Endometrium (tissue), 2 donors: Measurements from ENCODE around the gene TGFA.
"Not testable (repeated sequence)": the region's sequence is repeated elsewhere in the genome, so short reads cannot be mapped to it uniquely, and the experiment has no call there.

Experiments
- FAIRE-seq: peaks from 2 replicates; lab custom pipeline; 2012; peaks lifted over from hg19 to GRCh38; lab: Jason Lieb, UNC
- donor health status: control.
- donor health status: control.

The TGFA gene

DNA sequence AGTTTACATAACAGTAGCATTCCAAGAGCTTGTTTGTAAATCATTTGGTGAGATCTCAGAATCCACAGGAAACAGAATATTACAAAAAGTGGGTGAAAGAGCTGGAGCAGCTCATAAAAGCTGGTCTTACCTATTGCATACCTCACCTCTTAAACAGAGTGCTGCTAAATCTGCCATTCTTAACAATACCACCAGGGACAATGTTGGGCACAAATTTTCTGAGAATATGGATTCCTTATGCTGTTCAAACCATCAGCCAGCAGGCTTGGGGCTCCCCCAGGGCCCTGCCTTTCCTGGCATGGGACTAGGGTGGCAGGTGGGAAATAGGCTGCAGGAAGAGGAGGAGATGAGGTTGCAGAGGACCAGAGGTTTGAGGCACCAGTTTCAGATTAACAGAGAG, 55.6 kb downstream of the TGFA start:
- no peak for FAIRE-seq

DNA sequence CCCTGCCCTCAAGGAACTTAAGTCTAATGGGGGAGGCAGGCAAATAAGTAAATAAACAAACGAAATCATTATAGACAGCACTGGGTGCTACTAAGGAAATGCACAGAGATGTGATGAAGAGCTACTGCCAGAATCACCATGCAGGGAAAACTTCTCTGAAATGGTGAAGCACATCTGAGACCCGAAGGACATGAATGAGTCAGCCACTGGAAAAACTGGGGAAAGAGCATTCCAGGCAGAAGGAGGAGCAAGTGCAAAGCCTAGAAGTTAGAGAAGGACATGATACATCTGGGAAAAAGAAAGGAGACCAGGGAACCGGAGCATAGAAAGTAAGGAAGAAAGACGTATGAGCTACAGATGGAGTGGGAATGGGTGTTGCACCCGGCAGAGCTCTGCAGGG, 56.8 kb downstream of the TGFA start:
- FAIRE-seq = no peak

DNA sequence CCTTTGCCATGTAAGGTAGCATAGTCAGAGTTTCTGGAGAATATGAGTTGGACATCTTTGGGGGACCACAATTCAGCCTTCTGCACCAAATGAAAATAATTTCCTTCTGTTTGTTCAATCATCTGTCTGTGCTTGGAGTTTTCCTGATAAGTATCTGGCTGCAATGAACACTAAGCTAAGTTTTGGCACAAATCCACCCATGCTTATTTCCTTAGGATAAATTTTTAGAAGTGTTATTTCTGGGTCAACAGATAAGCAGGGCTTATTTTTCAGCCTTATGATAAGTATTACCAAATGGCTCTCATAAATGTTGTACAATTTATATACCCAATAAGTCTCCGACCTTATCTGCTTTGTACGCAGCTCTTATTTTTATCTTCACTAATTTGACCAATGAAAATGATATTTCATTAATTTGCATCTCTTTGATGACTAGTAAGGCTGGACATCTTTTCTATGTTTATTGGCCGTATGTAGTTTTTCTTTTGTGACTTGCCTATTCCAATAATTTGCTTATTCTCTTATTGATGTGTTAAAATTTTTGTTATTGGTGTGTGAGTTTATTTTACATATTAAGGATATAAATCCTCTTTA, 59.2 kb downstream of the TGFA start:
- no peak for FAIRE-seq

DNA sequence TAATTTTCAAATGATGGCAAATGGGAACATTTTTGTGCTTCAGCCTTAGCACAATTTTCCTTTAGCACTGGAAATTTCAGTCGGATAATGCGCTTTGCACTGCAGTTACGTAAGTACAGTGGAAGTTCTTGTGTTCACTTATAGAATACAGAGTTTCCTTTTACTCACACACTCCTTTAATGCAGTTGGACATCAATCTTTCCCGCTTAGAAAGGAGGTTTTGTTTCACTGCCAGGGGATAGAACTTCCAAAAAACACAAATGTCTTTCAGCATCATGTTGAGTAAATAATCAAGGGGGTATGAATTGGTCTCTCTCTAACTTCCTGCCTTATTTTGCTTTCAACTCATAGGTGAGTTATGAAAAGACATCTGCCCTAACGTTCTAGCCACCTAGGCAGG, 63.2 kb downstream of the TGFA start:
- no peak for FAIRE-seq

DNA sequence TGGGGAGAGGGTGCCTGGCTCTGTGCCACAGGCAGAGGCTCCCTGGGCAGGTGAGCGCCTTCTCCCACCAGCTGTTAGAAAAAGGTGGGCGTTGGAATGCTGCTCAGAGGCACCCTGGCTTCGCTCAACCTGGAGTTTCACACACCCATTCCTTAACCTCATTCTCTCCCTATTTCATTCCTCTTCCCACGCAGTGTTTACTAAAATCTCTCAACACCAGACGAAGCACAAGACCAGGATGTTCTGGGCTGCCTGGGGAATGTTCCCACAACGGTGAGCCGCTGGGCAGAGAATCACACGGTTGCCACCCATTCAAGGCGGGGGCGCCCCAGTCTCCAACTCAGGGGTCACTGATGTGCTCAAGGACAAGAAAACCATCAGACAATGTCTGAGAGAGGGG, 64.5 kb downstream of the TGFA start:
- no peak for FAIRE-seq

DNA sequence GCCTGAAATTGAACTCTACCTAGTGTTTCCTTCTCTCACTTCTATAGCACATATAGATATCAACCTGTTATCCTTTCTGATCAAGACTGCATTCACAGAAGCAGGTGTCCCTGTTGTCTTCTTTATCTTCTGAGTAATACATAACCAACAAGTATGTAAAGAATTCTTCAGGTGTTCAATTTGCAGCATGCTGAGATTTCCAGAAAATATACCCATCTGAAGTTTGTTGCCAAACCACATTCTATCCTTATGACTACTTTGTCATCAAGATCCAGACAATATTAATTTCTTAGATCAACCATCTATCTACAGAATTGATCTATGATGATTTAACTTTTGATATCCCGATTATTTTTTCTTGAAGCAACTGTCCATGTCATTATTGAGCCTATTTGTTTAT, 69.5 kb downstream of the TGFA start:
- FAIRE-seq = no peak

DNA sequence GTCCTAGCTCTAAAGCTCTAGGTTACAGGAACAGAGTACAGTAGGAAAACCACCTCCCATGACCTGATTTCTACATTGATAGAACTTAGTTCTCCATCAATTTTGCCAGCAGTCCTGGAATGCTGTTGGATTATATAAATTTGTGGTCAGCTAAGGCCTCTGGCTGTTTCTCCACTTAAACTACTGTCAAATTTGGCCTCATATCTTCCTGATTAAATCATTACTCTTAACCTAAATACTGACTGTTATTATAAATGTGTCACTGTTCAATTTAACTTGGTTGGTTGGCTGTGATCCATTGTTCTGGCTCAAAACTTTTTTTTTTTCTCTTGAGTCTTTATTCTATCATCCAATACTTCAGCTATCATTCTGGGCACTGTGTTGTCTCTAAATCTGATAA, 71.2 kb downstream of the TGFA start:
- no peak for FAIRE-seq

DNA sequence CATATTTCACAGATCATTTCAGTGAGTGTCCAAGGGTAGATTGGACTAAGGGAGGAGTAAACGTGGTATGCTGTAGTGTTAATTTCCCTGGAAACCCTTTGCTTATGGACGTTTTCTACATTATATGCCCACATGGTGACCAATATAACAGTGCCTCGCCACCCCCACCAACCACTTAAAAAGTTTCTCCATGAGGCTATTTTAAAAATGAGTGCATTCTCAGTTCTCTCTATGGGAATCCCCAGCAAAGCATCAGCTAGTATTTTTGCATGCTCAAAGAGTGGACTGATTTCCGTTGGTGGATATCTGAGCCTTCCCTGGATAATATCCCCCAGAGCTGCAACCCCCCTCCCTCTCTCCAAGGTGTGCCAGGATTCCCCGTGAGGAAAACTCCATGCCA, 73.2 kb downstream of the TGFA start:
- no peak for FAIRE-seq

DNA sequence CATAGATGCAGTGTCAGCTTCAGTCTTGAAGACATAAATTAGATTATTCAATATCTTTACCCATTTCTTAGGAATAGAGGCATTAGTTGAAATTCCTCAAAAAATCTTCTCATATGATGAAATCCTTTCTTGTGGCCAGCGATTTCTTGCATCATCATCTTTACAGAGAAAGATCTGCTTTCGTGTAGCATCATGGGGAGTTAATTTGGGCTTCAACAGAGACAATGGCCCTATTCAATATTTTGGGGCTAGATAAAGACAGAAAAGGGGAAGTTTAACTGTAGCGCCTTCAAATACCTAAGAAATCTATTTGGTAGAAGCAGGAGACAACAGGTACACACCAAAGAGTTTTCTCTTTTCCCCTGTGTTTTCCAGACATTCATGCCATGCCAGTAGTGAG, 73.8 kb downstream of the TGFA start:
- no peak for FAIRE-seq

DNA sequence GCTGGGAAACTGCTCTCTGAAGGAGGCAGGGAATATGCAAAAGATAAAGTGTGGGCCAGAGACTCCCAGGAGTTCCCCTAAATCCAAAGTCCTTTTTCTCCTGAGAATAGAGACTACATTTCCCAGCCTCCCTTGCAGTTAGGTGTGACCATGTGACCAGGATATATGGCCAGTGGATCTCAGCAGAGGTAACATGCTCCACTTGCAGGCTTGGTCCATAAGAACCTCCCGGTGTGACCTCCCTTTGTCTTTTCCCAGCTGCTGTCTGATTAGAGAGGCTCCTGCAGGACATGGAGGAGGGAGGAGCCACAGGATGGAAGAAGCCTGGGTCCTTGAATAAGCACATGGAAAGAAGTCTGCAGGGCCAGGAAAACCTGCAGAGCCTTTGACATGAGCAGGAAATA, 76.2 kb downstream of the TGFA start:
- no peak for FAIRE-seq

DNA sequence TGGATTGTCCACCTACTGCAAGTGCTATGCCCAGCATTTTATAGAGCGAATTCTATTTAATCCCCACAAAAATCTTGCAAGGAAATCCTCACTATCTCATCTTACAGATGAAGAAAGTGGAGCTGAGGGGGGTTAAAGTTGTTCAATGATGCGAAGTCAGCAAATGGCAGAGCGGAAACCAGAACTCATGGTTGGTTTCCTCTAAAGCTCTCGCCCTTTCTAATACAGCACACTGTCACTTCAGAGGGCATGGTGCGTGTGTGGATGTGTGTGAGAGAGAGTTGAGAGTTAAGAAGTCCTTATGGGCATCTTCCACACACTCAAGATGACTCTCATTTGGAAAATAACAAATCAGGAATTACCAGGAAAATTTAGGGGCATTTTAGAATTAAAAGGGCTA, 78.4 kb downstream of the TGFA start:
- FAIRE-seq = no peak

DNA sequence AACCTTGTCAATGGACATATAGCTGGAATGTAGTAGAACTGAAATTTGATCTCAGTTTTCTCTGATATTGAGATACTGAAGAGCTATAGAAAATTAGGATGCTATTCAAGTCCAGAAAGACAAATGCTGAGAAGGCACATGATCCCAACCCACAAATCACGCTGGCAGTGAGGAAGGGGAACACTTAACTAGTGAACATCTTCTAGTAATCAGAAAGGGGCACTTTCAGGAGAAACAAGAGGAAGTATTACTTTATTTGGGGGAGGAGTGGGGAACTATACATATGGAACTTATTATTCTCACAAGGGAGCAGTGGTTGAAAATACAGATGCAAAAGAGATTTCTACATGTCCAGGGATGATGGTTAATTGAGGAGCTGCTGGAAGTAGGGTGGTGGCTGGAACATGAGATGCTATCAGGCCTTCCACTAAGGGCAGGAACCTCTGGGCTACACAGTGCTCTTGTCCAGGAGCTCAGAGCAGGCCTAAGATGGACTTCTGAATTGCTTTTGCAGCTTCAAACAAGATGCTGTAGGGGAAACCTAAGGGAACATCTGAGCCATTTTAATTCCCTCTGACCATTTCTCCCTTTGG, 79.3 kb downstream of the TGFA start:
- FAIRE-seq = no peak

DNA sequence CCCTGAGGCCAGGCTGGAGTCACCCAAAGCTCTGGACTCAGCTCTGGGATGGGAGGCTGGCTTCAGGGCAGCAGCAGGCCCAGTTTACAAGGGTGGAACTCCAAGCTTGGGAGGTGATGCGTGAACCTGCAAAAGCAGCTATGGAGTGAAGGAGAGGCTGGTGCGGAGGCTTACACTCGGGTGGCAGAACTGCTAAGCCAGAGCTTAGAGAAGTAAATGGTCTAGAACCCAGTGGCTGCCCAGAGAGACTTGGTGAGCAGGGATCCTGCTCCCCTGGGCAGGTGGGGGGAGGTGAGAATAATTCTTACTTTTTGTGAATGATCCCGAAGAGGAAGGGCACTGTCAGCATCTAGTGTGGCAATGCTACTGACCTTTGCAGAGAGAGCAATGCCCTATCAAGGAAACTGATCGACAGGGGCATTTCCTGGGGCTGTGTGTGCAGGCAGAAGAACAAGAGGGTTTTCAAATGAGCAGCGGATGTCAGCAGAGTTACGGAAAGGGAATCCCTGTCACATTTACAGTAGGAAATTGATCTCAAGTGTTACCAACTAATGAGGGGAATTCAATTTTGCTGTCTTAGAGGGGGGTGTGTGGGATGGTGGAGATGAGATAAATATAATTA, 80.4 kb downstream of the TGFA start:
- FAIRE-seq = no peak

DNA sequence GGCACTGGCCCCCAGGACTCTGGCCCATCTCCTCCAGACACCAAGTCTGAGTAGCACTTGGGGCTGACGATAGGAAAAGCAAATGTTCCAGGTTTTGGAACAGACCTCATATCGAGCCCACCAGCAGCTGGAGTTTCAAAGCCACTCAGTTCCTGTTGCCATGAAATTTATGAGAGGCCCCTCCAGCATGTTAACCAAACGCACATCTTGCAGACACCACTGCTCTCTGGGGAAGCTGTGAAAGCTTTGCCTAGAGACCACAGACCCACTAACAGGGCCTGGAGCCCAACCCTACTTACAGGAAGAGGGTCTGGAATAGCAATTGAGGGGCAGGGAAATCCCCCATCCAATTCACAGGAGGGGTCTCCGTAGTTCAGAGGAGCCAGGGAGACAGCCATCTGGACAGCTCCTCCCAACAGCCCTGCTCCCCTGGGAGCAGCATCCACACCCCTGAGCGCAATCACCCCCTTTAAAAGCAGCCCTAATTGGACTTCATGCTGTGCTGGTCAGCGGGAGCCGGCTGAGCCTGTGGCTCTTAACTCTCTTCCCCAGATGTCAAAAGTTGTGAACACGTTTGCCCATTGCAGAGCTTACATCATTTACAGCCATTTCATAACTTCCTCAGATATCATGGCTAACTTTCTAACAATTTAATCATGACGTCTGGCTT, 81.3 kb downstream of the TGFA start:
- no peak for FAIRE-seq

DNA sequence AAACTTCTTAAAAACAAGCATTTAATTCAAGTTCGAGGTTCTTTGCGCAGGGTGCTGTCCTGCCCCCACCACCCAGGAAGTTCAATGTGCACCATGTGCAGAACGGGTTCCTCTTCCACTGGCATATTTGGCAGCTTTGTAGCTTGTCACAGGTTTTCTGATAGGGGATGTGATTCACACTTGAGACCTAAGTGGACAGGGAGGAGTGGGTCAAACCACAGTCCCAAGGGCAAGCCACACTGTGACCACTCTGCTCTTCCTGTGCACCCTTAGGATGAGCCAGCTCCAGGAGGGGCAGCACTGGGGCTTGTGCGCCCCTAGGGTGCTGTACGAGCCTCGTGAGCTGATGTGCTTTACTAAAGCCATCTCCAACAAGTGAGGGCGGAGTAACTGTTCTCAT, 82.5 kb downstream of the TGFA start:
- FAIRE-seq = no peak

DNA sequence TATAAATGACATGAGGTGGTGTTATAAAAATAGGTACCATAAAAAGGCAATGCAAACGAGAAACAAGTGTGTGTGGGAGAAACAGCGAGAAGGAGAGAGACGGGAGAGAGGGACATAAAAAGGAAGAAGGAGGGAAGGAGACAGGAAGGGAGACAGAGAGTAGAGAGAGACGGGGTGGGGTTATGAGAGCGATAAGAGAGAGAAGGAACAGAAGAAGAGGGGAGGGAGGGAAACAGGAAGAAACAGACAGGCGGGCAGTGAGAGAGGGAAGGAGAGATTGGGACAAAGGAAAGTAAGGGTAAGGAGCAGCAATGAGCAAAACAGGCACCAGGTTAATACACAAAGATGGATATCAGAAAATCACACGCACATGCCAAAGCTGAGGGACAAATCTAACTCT, 83.7 kb downstream of the TGFA start:
- FAIRE-seq = no peak

DNA sequence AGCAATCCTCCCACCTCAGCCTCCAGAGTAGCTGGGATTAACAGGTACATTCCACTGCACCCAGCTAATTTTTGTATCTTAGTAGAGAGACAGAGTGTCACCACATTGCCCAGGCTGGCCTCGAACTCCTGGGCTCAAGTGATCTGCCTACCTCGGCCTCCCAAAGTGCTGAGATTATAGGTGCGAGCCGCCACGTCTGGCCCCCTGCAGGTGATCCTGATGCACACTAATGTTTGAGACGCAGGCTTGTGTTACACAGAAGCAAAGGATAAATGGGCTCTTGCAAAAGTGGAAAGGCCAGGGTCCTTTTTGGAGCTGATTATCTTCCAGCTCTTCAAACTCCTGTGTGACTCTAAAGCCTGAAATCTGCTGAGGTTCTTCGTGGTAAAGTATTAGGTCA, 84.2 kb downstream of the TGFA start:
- FAIRE-seq = no peak

DNA sequence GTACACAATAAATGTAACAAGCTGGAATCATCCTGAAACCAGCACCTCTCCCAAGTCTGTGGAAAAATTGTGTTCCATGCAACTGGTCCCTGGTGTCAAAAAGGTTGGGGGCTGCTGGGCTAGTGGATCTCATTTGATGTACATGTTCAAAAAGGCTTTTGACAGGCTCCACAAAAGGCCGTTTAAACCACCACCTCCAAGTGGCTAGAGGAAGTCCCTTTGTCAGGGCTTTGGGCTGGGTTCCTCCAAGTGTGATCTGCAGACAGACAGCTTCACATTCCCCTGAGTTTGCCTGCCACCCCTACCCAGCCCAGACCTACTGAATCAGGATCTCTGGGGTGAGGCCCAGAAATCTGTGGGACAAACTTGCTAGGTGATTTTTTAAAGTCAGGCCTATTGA, 84.7 kb downstream of the TGFA start:
- FAIRE-seq = no peak

DNA sequence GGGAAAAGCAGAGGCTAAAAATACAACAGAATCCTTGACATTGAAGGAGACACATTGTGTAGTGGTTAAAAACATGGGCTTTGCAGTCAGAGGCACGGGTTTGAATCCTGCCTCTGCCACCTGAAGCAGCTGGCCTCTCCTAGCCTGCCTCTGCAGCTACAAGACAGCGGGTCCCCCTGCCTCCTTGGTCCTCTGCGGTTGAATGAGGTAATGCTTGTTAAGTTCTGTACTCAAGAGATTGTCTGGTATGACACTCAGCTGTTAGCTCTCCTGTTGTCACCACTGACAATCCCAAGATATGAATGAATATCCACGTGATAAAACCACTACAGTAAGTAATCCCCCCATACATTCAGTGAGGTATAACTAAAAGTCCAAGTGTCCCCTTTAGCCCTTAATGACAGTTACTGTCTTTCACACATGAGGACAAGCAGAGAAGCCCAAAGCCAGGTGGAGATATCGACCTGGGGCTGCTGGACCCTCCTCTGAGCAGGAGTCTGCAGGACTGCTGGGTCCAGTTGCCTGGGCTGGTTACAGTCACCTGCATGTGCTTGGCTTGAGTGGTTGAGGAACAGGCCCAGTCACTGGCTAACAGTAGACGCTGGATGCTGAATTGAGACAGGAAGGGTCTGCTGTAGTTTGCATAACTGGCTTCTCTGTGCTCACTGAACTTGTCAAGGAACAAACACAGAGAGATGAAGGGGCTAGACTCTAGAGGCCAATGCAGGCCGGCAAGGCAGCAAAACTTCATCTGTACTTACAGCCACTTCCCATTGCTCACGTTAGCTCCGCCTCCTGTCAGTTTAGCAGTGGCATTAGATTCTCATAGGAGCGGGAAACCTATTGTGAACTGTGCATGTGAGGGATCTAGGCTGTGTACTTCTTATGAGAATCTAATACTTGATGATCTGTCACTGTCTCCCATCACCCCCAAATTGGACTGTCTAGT, 85.5 kb downstream of the TGFA start:
- FAIRE-seq = no peak

DNA sequence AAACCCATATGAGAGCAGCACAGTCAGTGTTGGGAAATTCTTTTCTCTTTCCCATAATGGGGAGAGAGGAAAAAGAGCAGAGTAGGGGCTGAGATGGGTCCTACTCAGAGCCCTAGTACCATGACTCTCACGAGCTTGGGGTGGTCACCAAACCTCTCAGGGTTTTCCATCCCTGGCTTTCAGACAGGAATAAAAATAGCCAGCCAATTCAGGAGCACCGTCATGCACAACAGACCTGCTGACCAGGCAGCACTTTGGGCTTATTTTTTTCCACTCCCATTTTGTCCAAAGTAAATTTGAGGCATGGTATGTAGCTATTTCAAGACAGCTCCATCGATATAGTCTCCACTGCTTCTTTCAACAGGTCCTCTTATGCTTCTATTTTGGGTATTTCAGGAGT, 86.4 kb downstream of the TGFA start:
- no peak for FAIRE-seq

DNA sequence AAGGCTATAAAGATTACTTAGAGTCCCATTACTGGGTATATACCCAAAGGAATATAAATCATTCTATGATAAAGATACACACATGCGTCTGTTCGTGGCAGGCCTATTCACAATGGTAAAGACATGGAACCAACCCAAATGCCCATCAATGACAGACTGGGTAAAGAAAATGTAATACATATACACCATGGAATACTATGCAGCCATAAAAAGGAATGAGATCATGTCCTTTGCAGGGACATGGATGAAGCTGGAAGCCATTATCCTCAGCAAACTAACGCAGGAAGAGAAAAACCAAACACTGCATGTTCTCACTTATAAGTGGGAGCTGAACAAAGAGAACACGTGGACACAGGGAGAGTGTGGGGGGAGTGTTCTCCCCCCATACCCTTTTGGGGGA, 87.0 kb downstream of the TGFA start:
- FAIRE-seq = not testable (repeated sequence)

DNA sequence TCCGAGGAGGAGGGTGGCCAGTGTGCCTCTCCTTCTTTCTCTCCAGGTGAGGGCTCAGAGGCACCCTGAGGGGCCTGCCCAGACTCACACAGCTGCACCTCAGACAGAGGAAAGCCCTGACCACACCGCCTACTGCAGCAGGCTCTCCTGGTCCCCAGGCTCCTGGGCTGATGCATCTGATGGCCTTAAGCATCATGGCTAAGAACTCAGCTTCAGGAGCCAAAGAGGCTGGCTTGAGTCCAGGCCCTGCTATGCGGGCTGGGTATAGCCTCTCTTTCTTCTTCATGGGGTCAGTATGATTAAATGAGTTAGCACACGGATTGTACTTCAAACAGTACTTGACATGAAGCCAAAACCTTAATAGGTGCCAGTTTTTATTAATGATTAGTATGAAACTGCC, 89.6 kb downstream of the TGFA start:
- FAIRE-seq = no peak

DNA sequence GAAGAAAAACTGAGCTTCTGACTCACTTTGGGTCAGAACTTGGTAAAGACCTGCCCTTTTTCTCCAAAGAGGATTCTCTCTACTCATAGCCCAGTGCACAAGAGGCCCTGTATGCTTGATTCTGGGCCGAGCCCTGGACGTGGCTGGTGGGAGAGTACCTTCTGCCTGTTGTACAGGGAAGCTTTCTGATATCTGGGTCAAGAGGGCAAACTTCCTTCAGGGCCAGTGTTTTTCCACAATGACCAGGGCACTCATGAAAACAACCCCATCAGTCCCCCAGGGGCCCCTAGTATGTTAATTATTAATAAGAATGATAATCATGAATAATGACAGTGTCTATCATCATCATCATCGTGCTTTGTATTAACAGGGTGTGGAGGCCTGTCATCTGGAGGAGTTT, 90.0 kb downstream of the TGFA start:
- no peak for FAIRE-seq
